ENCODE data around the gene TMEM60. TPM values are rescaled to one million over a fixed set of nuclear protein-coding genes. Genes with fewer than 3 reads are reported as not detected.
"Not testable (repeated sequence)": the region's sequence is repeated elsewhere in the genome, so short reads cannot be mapped to it uniquely, and the experiment has no call there.

Gene TMEM60
- total RNA-seq, result 11.5 and 11.6 TPM in 2 replicates

DNA sequence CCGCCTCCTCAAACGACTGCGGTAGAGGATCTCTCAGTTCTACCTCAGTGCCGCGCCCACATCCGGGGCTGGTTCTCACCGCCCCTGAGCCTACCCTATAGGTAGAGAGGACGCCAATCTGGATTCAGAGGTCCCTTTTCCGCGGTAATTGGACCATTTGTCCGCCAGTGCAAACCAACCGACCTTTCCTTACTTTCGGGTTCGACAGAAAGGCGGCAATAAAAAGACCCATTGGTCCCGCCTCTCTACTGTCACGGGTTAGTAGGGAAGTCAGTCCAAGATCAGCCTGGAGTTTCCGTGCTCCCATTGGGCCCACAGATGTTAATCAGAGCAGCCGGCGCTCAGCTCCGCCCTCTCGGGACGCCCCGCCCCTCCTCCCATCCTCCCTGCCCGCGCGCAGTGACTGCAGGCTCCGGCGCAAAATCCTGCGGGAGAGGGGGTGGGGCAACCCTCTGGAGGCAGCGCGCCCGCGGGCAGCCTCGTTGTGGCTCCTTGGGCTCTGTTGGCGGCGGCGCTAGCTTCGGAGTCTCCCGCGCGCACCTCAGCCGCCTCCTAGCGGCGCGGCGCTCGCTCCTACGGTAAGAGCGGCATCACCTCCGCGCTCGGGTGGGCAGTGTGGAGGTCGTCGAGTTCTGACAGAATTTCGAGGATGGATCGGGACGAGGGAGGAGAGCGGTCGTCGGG, at the start of gene TMEM60, which contains the start of gene PHTF2:
Gene TMEM60 (minus strand): TSS at position 41 of the 684 bp plus-strand sequence. CDS start 4,061 bp downstream, outside the sequence.
Gene PHTF2 (plus strand): TSS at position 380 of the 684 bp plus-strand sequence.
- no peaks in the 10 kb centered on the region for H3K9me3 Mint-ChIP-seq
- peaks cover 63% of the 10 kb centered on the region for H3K4me1 Mint-ChIP-seq (ENCODE audit: low read depth)
- DNase-seq (ENCODE audit: low spot score), result peak; percentile 94
- H3K27ac Mint-ChIP-seq, result peak within 1 kb of the TSS; percentile 96
- intact Hi-C loops (cut with micrococcal nuclease), result loop anchor here (1.0 to 10.0 kb wide), 7 partner anchors 33 to 262 kb away; partner anchors contain the start of genes PTPN12 and RSBN1L
- H3K4me3 Mint-ChIP-seq (ENCODE audit: low read depth), result peak within 1 kb of the TSS; percentile 96
- no peaks in the 10 kb centered on the region for H3K27me3 Mint-ChIP-seq (ENCODE audit: low read depth)
- H3K36me3 Mint-ChIP-seq (ENCODE audit: low read depth), result peaks cover 44% of the 10 kb centered on the region

GRCh38 chr7:77846317-77847092, 48.3 kb upstream of the TMEM60 start:
- Mint-ChIP-seq H3K36me3 (ENCODE audit: low read depth) (peaks cover 59% of the 10 kb centered on the region), H3K9me3 (no peaks in the 10 kb centered on the region), H3K27me3 (ENCODE audit: low read depth) (no peaks in the 10 kb centered on the region), H3K27ac (no peak overlapping the region), H3K4me3 (ENCODE audit: low read depth) (no peak overlapping the region), H3K4me1 (ENCODE audit: low read depth) (peaks cover 19% of the 10 kb centered on the region)
- DNase-seq (ENCODE audit: low spot score), result no peak
- intact Hi-C loops (cut with micrococcal nuclease), result no loop called here

- peaks cover 38% of the 10 kb centered on the region for H3K36me3 Mint-ChIP-seq (ENCODE audit: low read depth)
- H3K27ac Mint-ChIP-seq, result no peak overlapping the region
- no peaks in the 10 kb centered on the region for H3K27me3 Mint-ChIP-seq (ENCODE audit: low read depth)
- intact Hi-C loops (cut with micrococcal nuclease), result no loop called here
- peaks cover 20% of the 10 kb centered on the region for H3K4me1 Mint-ChIP-seq (ENCODE audit: low read depth)
- no peak overlapping the region for H3K4me3 Mint-ChIP-seq (ENCODE audit: low read depth)
- DNase-seq (ENCODE audit: low spot score), result no peak
- no peaks in the 10 kb centered on the region for H3K9me3 Mint-ChIP-seq
These were observed 45.0 kb upstream of the TMEM60 start for GRCh38 chr7:77843194-77843593.

- intact Hi-C loops (cut with micrococcal nuclease), result no loop called here
- Mint-ChIP-seq H3K4me3 (ENCODE audit: low read depth) (no peak overlapping the region), H3K27me3 (ENCODE audit: low read depth) (no peaks in the 10 kb centered on the region), H3K4me1 (ENCODE audit: low read depth) (peaks cover 14% of the 10 kb centered on the region), H3K9me3 (no peaks in the 10 kb centered on the region), H3K36me3 (ENCODE audit: low read depth) (peaks cover 30% of the 10 kb centered on the region), H3K27ac (no peak overlapping the region)
- DNase-seq (ENCODE audit: low spot score), result no peak
These were observed 41.7 kb upstream of the TMEM60 start for GRCh38 chr7:77839919-77840318.

DNA sequence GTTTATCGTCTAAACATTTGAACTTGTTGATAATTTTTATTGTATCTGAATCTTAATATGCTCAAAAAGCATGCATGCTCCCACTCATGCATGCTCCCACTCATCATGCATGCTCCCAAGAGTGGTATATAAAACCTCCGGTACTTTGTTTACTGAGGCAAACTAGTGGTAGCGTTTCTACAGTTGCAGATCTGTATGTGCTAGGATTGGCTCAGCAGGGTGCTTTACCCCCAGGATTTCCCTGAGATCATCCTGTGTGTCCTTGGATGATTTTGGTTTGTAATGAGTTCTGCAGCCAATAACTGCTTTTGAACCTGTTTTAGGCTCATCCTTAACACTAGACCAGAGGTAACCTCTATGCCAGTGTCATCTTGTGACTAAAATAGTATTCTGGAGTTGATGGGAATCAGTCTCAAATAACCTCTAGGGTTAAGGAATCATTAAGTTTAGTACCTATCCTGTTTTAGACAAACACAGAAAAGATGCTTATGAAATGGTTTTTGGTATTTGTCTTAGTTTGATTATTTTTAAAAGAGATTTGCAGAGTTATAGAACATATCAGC, 40.8 kb upstream of the TMEM60 start:
- no peak overlapping the region for H3K27ac Mint-ChIP-seq
- peaks cover 32% of the 10 kb centered on the region for H3K36me3 Mint-ChIP-seq (ENCODE audit: low read depth)
- H3K9me3 Mint-ChIP-seq, result no peaks in the 10 kb centered on the region
- no peak for DNase-seq (ENCODE audit: low spot score)
- intact Hi-C loops (cut with micrococcal nuclease), result no loop called here
- H3K27me3 Mint-ChIP-seq (ENCODE audit: low read depth), result no peaks in the 10 kb centered on the region
- H3K4me1 Mint-ChIP-seq (ENCODE audit: low read depth), result peaks cover 22% of the 10 kb centered on the region
- H3K4me3 Mint-ChIP-seq (ENCODE audit: low read depth), result no peak overlapping the region

- H3K9me3 Mint-ChIP-seq, result no peaks in the 10 kb centered on the region
- peaks cover 25% of the 10 kb centered on the region for H3K36me3 Mint-ChIP-seq (ENCODE audit: low read depth)
- peaks cover 22% of the 10 kb centered on the region for H3K4me1 Mint-ChIP-seq (ENCODE audit: low read depth)
- no peak overlapping the region for H3K4me3 Mint-ChIP-seq (ENCODE audit: low read depth)
- intact Hi-C loops (cut with micrococcal nuclease), result no loop called here
- no peaks in the 10 kb centered on the region for H3K27me3 Mint-ChIP-seq (ENCODE audit: low read depth)
- no peak for DNase-seq (ENCODE audit: low spot score)
- H3K27ac Mint-ChIP-seq, result no peak overlapping the region
These were observed 39.7 kb upstream of the TMEM60 start for GRCh38 chr7:77837966-77838365.

GRCh38 chr7:77837275-77837674, 39.0 kb upstream of the TMEM60 start:
- H3K9me3 Mint-ChIP-seq, result no peaks in the 10 kb centered on the region
- no peaks in the 10 kb centered on the region for H3K27me3 Mint-ChIP-seq (ENCODE audit: low read depth)
- H3K27ac Mint-ChIP-seq, result no peak overlapping the region
- no peak overlapping the region for H3K4me3 Mint-ChIP-seq (ENCODE audit: low read depth)
- intact Hi-C loops (cut with micrococcal nuclease), result no loop called here
- H3K4me1 Mint-ChIP-seq (ENCODE audit: low read depth), result peaks cover 24% of the 10 kb centered on the region
- DNase-seq (ENCODE audit: low spot score), result no peak
- H3K36me3 Mint-ChIP-seq (ENCODE audit: low read depth), result peaks cover 20% of the 10 kb centered on the region

- H3K27me3 Mint-ChIP-seq (ENCODE audit: low read depth); H3K9me3 Mint-ChIP-seq; H3K4me3 Mint-ChIP-seq (ENCODE audit: low read depth); intact Hi-C loops (cut with micrococcal nuclease); H3K27ac Mint-ChIP-seq; DNase-seq (ENCODE audit: low spot score): not testable (repeated sequence)
- Mint-ChIP-seq H3K36me3 (ENCODE audit: low read depth) (peaks cover 20% of the 10 kb centered on the region), H3K4me1 (ENCODE audit: low read depth) (peaks cover 30% of the 10 kb centered on the region)
These were observed 38.2 kb upstream of the TMEM60 start for GRCh38 chr7:77836425-77836824.

DNA sequence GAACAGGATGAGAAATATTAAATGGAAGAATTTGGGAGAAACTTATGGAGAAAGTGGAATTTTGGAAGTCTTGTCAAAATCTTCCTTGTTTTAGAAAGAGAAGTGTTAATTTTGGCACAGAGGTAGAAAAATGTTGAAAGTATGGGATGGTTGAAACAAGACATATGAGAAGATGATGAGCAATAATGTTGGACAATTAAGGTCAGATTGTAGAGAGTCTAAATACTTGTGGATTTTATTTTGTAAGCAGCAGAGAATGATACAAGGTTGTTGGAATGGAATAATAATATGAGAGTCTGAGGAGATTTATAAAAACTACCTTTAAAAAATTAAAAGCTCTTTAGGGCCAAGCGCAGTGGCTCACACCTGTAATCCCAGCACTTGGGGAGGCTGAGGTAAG, 34.9 kb upstream of the TMEM60 start:
- no peaks in the 10 kb centered on the region for H3K27me3 Mint-ChIP-seq (ENCODE audit: low read depth)
- peaks cover 40% of the 10 kb centered on the region for H3K4me1 Mint-ChIP-seq (ENCODE audit: low read depth)
- H3K4me3 Mint-ChIP-seq (ENCODE audit: low read depth), result no peak overlapping the region
- peaks cover 28% of the 10 kb centered on the region for H3K36me3 Mint-ChIP-seq (ENCODE audit: low read depth)
- intact Hi-C loops (cut with micrococcal nuclease), result loop anchor here (5.0 kb wide), 1 partner anchor 34 kb away; no protein-coding TSS in a partner anchor
- no peaks in the 10 kb centered on the region for H3K9me3 Mint-ChIP-seq
- DNase-seq (ENCODE audit: low spot score), result no peak
- H3K27ac Mint-ChIP-seq, result peak overlapping the region; percentile 23

GRCh38 chr7:77831953-77832352, 33.7 kb upstream of the TMEM60 start:
- H3K36me3 Mint-ChIP-seq (ENCODE audit: low read depth), result peaks cover 28% of the 10 kb centered on the region
- H3K27me3 Mint-ChIP-seq (ENCODE audit: low read depth), result no peaks in the 10 kb centered on the region
- intact Hi-C loops (cut with micrococcal nuclease), result loop anchor here (1.0 to 5.0 kb wide), 2 partner anchors 34 to 35 kb away; partner anchors contain the start of genes PHTF2 and TMEM60
- no peak overlapping the region for H3K4me3 Mint-ChIP-seq (ENCODE audit: low read depth)
- peaks cover 44% of the 10 kb centered on the region for H3K4me1 Mint-ChIP-seq (ENCODE audit: low read depth)
- H3K9me3 Mint-ChIP-seq, result no peaks in the 10 kb centered on the region
- DNase-seq (ENCODE audit: low spot score), result no peak
- peak overlapping the region; percentile 17 for H3K27ac Mint-ChIP-seq

- H3K4me1 Mint-ChIP-seq (ENCODE audit: low read depth), result peaks cover 49% of the 10 kb centered on the region
- peaks cover 4% of the 10 kb centered on the region for H3K9me3 Mint-ChIP-seq
- H3K27ac Mint-ChIP-seq, result no peak overlapping the region
- peaks cover 30% of the 10 kb centered on the region for H3K36me3 Mint-ChIP-seq (ENCODE audit: low read depth)
- intact Hi-C loops (cut with micrococcal nuclease), result loop anchor here (1.0 to 5.0 kb wide), 2 partner anchors 33 to 36 kb away; partner anchors contain the start of genes PHTF2 and TMEM60
- no peaks in the 10 kb centered on the region for H3K27me3 Mint-ChIP-seq (ENCODE audit: low read depth)
- H3K4me3 Mint-ChIP-seq (ENCODE audit: low read depth), result no peak overlapping the region
- DNase-seq (ENCODE audit: low spot score), result no peak
These were observed 33.2 kb upstream of the TMEM60 start for GRCh38 chr7:77831481-77831880.

DNA sequence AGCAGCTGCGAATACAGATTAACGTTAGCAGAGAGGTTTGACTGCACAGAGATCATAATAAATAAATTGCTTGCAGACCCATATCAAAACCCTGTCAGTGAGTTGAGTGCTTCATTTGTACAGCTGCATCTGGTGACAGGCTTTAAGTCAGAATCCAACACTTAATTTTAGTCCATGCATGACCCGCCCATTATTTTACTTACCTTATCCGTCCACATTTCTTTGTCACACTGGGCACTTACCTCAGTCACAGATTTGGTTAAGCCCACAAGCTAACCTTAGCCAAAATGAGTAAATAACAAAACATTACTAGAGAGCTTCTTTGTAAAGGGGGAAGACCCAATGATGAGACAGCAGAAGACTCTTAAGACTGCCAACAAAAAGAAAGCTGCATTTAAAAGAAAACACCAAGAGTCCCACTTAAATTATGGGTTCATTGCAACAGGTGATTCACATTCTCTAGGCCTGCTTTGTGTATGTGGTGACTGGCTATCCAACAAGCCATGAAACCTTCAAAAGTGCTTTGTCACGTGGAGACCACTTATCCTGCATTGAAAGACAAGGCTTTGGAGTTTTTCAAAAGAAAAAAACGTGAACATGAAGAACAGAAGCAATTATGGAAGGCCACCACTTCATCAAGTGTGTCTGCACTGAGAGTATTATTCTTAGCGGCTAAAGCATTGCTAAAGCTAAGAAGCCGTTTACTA, 32.6 kb upstream of the TMEM60 start:
- H3K4me3 Mint-ChIP-seq (ENCODE audit: low read depth), result no peak overlapping the region
- peaks cover 28% of the 10 kb centered on the region for H3K36me3 Mint-ChIP-seq (ENCODE audit: low read depth)
- H3K27me3 Mint-ChIP-seq (ENCODE audit: low read depth), result no peaks in the 10 kb centered on the region
- DNase-seq (ENCODE audit: low spot score), result no peak
- H3K9me3 Mint-ChIP-seq, result peaks cover 9% of the 10 kb centered on the region
- no peak overlapping the region for H3K27ac Mint-ChIP-seq
- intact Hi-C loops (cut with micrococcal nuclease), result loop anchor here (1.0 to 5.0 kb wide), 2 partner anchors 33 to 36 kb away; partner anchors contain the start of genes PHTF2 and TMEM60
- H3K4me1 Mint-ChIP-seq (ENCODE audit: low read depth), result peaks cover 51% of the 10 kb centered on the region

Data from activated T-helper 2 cell treated with anti-CD3 and anti-CD28 coated beads, Interferon-gamma antibody, Interleukin-2, Interleukin-4, amounts not matched to agents 10 μg/mL and 5 μg/mL and 100 μg/mL, durations not matched to agents 14 hours and 24 hours and 36 hours (primary cell).